HUDEP-2 (cell line): ENCODE measurements around the gene RFXANK.
"Not testable (repeated sequence)": the region's sequence is repeated elsewhere in the genome, so short reads cannot be mapped to it uniquely, and the experiment has no call there.

Source experiments
- DNase-seq, 76 experiments: peaks; one replicate each; lab custom pipeline; 2025; ENCODE audit not compliant: unreplicated experiment in 76 of 76; lab: John Stamatoyannopoulos, UW

The RFXANK gene, protein sequence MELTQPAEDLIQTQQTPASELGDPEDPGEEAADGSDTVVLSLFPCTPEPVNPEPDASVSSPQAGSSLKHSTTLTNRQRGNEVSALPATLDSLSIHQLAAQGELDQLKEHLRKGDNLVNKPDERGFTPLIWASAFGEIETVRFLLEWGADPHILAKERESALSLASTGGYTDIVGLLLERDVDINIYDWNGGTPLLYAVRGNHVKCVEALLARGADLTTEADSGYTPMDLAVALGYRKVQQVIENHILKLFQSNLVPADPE

GRCh38 chr19:19192078-19192882 lies at the start of gene RFXANK, which contains the start of gene BORCS8:
TSS of gene RFXANK (plus strand) at chr19:19192258. CDS start at chr19:19193947, 1,689 bp downstream.
TSS of gene BORCS8 (minus strand) at chr19:19192152. CDS start at chr19:19192117, 35 bp downstream.
- DNase-seq, result peak; percentile 74 to 100 (median 99)

DNA sequence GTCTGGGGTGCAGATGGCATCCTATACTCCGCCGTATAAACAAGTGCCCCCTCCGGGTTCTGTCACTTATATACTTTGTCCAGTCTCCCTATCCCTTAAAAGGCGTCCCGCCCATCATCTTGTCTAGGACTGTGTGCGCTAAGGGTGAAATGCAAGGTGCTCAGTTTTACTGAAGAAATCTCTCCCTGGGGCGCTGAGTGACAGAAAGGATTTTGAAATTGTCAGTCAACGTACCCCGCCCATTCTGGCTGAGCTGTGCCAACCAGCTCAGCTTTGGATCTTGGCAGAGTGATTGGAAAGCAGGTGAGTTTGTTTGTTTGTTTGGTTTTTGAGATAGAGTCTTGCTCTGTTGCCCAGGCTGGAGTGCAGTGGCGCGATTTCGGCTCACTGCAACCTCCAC lies 49.7 kb upstream of the RFXANK start:
- DNase-seq, result no peak

DNA sequence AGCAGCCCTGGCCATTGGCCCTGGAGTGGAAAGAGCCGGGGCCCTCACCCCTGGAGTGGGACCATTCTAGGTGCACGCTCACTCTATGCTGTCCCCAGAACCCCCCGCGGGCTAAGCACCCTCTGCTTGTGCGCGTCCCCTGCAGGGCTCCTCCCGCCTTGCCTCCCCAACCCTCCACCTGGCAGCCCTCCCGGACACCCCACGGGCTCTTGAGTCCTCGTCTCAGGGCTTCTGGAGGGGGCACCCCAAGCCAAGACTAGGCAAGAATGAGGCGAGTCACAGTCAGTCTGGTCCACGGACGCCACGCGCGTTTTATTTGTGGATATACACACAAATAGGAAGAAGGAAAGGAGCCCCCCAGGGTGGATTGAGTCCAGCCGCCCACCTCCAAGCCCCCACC lies 46.8 kb upstream of the RFXANK start:
- DNase-seq, result no peak

DNA sequence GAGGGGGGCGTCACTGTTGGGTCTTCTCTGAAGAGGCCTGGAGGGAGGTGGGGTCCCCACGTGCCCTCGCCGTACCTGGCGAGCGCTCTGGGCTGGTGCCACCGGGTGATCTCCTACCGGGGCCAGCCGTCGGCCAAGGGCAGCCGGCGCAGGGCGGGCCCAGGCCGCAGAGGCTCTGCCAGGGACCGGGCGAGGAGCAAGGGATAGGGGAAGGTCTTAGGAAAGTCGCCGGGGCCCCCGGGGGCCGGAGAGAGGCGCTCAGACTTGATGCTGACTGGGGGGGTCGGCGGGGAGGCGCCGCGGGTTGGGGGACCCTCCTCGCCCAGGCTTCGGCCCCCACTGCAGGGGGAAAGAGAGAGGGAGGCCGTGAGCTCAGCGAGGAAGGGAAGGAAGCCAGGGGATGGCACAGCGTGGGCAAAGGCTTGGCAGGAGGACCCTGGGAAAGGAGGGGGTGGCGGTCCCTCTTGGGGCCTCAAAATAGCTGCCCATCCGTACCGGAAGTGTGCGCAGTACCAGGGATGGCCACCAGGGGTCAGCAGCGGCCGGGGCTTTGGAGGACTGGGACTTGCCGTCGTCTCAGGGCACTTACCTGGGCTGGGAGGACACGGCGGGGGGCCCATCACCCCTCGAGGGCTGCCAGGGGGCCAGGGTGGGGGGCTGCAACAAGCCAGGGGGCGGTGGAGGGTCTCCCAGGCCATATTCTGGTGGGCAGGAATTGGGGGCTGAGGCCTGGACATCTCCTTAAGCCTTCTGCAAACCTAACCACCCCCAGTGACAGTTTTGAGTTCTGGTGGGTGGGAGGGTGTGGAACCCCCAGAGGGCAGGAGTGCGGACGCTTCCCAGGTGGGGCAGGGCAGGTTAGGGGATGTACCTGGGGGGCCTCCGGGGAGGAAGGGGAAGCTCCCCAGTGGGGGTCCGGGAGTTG lies 46.1 kb upstream of the RFXANK start:
- DNase-seq, result peak in 69 of 76 experiments; percentile 22 to 98 (median 73)

GRCh38 chr19:19146865-19147264 lies 45.2 kb upstream of the RFXANK start:
- no peak for DNase-seq

GRCh38 chr19:19147344-19147743 lies 44.7 kb upstream of the RFXANK start:
- DNase-seq, result no peak

DNA sequence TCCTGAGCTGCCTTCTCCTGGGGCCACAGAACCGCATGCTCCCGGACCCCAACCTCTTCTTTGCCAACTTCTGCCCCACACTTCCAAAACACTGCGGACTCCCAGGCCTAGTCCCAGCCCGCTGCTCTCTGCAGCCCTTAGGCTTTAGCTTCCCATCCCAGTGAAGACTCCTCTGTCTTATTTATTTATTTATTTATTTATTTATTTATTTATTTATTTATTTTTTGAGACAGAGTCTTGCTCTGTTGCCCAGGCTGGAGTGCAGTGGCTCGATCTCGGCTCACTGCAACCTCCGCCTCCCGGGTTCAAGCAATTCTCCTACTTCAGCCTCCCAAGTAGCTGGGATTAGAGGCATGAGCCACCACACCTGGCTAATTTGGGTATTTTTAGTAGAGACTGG lies 43.6 kb upstream of the RFXANK start:
- DNase-seq, result not testable (repeated sequence)

- DNase-seq, result no peak
Observed at GRCh38 chr19:19149435-19149834, 42.6 kb upstream of the RFXANK start.

DNA sequence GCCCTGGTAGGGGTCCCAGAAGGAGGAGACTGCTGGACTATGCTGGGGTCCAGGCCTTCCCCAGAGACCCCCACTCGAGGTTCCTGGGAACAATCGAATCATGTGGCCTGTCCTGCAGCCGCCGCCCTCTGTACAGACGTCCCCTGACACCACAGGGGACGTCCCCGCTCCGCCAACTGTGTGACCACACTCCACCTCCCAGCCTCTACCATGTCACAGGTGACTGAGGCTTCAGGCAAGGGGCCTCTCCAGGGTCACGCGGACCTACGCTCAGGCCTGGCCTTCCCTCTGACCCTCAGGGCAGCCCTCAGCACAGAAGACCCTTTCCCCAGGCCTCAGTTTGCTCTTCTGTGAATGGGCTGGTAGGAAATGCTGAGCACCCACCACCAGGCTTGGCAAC lies 40.6 kb upstream of the RFXANK start:
- DNase-seq, result no peak

- DNase-seq, result no peak
Observed at GRCh38 chr19:19152668-19153384, 39.2 kb upstream of the RFXANK start.

- DNase-seq, result peak in 1 of 76 experiments; percentile 10
Observed at GRCh38 chr19:19154768-19155494, 37.1 kb upstream of the RFXANK start.

- DNase-seq, result no peak
Observed at GRCh38 chr19:19155495-19156219, 36.4 kb upstream of the RFXANK start.

DNA sequence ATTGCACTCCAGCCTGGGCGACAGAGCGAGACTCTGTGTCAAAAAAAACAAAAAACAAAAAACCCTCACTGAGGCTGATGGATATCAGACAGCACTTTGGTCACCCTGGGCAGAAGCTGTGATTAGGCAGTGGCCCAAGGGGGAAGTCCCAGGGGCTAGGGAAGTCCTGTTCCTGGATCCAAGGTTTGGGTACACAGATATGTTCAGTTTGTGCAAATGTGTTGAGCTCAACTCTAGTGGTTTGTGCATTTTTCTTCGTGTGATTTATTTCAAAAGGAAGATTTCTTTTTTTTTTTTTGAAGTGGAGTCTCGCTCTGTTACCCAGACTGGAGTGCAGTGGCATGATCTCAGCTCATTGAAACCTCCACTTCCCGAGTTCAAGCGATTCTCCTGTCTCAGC lies 34.2 kb upstream of the RFXANK start:
- DNase-seq, result no peak

GRCh38 chr19:19159534-19159933 lies 32.5 kb upstream of the RFXANK start:
- no peak for DNase-seq

DNA sequence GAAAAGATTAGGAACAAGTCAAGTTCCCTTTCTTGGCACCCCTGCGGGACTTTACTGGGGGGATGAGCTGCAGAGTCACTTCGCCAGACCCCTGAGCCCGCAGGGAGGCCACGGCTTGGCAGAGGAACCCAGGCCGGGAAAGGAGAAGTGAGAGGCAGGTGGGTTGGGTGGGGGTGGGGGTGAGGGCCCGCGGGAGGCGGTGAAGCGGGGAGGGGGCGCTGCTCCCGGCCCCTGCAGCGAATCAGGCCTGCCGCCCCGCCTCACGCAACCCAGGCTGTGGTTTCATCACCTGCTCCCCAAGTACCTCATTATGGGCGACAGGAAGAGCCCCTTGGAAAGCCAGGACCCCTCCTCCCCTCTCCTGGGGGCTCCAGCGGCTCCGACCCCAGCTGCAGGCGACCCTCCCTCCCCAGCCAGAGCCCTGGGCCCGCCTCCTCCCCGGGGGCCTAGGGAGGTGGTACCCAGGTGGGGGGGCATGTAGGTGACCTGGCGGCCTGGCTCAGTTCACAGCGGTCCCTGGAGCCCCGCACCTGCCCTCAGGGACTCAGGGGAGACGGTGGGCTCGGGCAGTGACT lies 31.5 kb upstream of the RFXANK start:
- DNase-seq, result no peak

GRCh38 chr19:19162495-19162894 lies 29.6 kb upstream of the RFXANK start:
- no peak for DNase-seq

DNA sequence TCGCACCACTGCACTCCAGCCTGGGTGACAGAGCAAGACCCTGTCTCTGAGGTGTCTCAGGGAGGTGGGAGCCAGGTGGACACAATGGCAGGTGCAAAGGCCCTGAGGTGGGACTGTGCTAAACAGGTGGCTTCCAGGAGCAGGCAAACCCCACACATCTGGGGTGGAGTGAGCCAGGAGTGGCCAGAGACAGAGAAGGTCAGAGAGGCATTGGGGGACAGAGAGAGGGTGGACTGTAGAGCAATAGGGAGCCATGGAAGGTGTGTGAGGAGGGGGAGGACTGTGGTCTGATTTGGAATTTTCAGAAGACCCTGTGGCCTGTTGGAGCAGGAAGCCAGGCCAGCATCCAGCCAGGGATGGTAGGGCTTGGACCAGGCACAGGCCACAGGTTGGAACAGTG lies 26.7 kb upstream of the RFXANK start:
- no peak for DNase-seq

DNA sequence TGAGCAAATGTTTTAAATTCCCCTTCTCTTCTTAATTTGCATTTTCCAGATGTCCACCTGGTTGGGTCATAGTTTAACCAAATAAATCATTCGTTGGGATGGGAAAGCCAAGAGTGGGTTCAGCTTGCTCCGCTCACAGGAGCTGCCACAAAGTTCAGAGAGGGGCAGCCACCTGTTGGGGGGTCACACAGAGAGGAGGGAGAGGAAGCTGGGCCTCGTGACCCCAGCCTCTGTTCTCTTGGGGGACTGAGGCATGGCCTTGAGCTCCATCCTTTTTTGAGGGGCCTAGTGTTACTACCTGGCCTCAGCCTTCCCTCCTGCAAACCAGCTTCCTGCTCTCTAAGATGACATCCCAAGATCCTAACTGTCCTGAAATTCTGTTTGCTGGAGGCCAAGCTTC lies 24.4 kb upstream of the RFXANK start:
- DNase-seq, result no peak
